VCaP (cell line): Measurements from ENCODE around the gene NLRP10.

Experiments used
- H3K27ac ChIP-seq: fragments of 450-650 bp; 2 replicates; pipeline ENCODE4 v1.5.1; 2017
- CTCF ChIP-seq: fragments of 450-650 bp; conservative IDR thresholded peaks from 2 replicates; pipeline ENCODE4 v1.5.1; 2017; ENCODE audit warnings: mild to moderate bottlenecking, moderate library complexity

Gene NLRP10

GRCh38 chr11:7973011-7973410, 7.8 kb upstream of the NLRP10 start:
- no peak for TF ChIP-seq CTCF
- H3K27ac ChIP-seq: no peak overlapping the region

- H3K27ac ChIP-seq: no peak overlapping the region
- TF ChIP-seq CTCF: no peak
These were observed 6.6 kb upstream of the NLRP10 start for GRCh38 chr11:7971846-7972245.

- H3K27ac ChIP-seq: no peak overlapping the region
- no peak for TF ChIP-seq CTCF
These were observed 4.8 kb upstream of the NLRP10 start for GRCh38 chr11:7969756-7970646.

- H3K27ac ChIP-seq: no peak overlapping the region
- TF ChIP-seq CTCF: no peak
These were observed 3.4 kb upstream of the NLRP10 start for GRCh38 chr11:7968686-7969085.

- TF ChIP-seq CTCF: no peak
These were observed 2.6 kb upstream of the NLRP10 start for GRCh38 chr11:7967826-7968225.

GRCh38 chr11:7967097-7967496, 1.9 kb upstream of the NLRP10 start:
- no peak overlapping the region for H3K27ac ChIP-seq
- no peak for TF ChIP-seq CTCF

More at GRCh38 chr11:7967826-7968225, 2.6 kb upstream of the NLRP10 start:
- H3K27ac ChIP-seq: no peak overlapping the region

- no peak overlapping the region for H3K27ac ChIP-seq
- TF ChIP-seq CTCF: no peak
These were observed 374 bp downstream of the NLRP10 start for GRCh38 chr11:7964873-7965272.
